ENCODE data around the gene SELENOS. TPM values are rescaled to one million over a fixed set of nuclear protein-coding genes. Genes with fewer than 3 reads are reported as not detected.

Gene SELENOS
- total and polyA plus RNA-seq, 2 donors from 2014 or later = 66.0 to 99.0 TPM

- H3K4me1 ChIP-seq (ENCODE audit: control insufficient read depth in 2 of 3, insufficient read depth in 2 of 3, low read depth in 1 of 3, low read length in 3 of 3) = no peaks in the 10 kb centered on the region
- H3K4me3 ChIP-seq (ENCODE audit: low read length in 3 of 3) = no peak overlapping the region
- no peak for TF ChIP-seq CTCF (IDR thresholded peaks at IDR 0.05; ENCODE audit: borderline replicate concordance, extremely low read depth, insufficient read depth)
- intact Hi-C loops (cut with DNase I) = loop anchor here (10.0 kb wide), 1 partner anchor 59 kb away; no protein-coding TSS in a partner anchor
- H3K27ac ChIP-seq (ENCODE audit: low read depth in 2 of 2, low read length in 2 of 2) = no peak overlapping the region
- H3K9ac ChIP-seq (ENCODE audit: low read length in 3 of 3) = no peak overlapping the region
- DNase-seq = peak in 1 of 5 donors; percentile 33
- no peaks in the 10 kb centered on the region for H3K9me3 ChIP-seq (ENCODE audit: control insufficient read depth in 2 of 3, insufficient read depth in 1 of 3, low read length in 3 of 3)
- no peaks in the 10 kb centered on the region for H3K36me3 ChIP-seq (ENCODE audit: control insufficient read depth in 2 of 3, insufficient read depth in 3 of 3, low read length in 3 of 3)
- no peak for FAIRE-seq
- no peaks in the 10 kb centered on the region for H3K27me3 ChIP-seq (ENCODE audit: control insufficient read depth, insufficient read depth, low read length)
Observed at GRCh38 chr15:101305820-101306255, 28.6 kb upstream of the SELENOS start.

- no peaks in the 10 kb centered on the region for H3K27me3 ChIP-seq (ENCODE audit: control insufficient read depth, insufficient read depth, low read length)
- DNase-seq (peak in 1 of 5 donors; percentile 23), FAIRE-seq (no peak)
- H3K36me3 ChIP-seq (ENCODE audit: control insufficient read depth in 2 of 3, insufficient read depth in 3 of 3, low read length in 3 of 3) = no peaks in the 10 kb centered on the region
- no peaks in the 10 kb centered on the region for H3K9me3 ChIP-seq (ENCODE audit: control insufficient read depth in 2 of 3, insufficient read depth in 1 of 3, low read length in 3 of 3)
- no peak overlapping the region for H3K9ac ChIP-seq (ENCODE audit: low read length in 3 of 3)
- H3K4me1 ChIP-seq (ENCODE audit: control insufficient read depth in 2 of 3, insufficient read depth in 2 of 3, low read depth in 1 of 3, low read length in 3 of 3) = no peaks in the 10 kb centered on the region
- H3K4me3 ChIP-seq (ENCODE audit: low read length in 3 of 3) = no peak overlapping the region
- no peak overlapping the region for H3K27ac ChIP-seq (ENCODE audit: low read depth in 2 of 2, low read length in 2 of 2)
- no peak for TF ChIP-seq CTCF (IDR thresholded peaks at IDR 0.05; ENCODE audit: borderline replicate concordance, extremely low read depth, insufficient read depth)
- intact Hi-C loops (cut with DNase I) = loop anchor here (10.0 kb wide), 1 partner anchor 61 kb away; no protein-coding TSS in a partner anchor
Observed at GRCh38 chr15:101303408-101303807, 26.1 kb upstream of the SELENOS start.

GRCh38 chr15:101296418-101297405 lies 19.4 kb upstream of the SELENOS start:
- Histone ChIP-seq H3K4me1 (ENCODE audit: control insufficient read depth in 2 of 3, insufficient read depth in 2 of 3, low read depth in 1 of 3, low read length in 3 of 3) (peaks cover 4 to 12% (median 8%) of the 10 kb centered on the region in 3 donors), H3K9me3 (ENCODE audit: control insufficient read depth in 2 of 3, insufficient read depth in 1 of 3, low read length in 3 of 3) (no peaks in the 10 kb centered on the region), H3K4me3 (ENCODE audit: low read length in 3 of 3) (peak overlapping the region in 2 of 3 donors; percentile 95 to 98), H3K9ac (ENCODE audit: low read length in 3 of 3) (no peak overlapping the region), H3K36me3 (ENCODE audit: control insufficient read depth in 2 of 3, insufficient read depth in 3 of 3, low read length in 3 of 3) (no peaks in the 10 kb centered on the region), H3K27me3 (ENCODE audit: control insufficient read depth, insufficient read depth, low read length) (no peaks in the 10 kb centered on the region), H3K27ac (ENCODE audit: low read depth in 2 of 2, low read length in 2 of 2) (no peak overlapping the region)
- intact Hi-C loops (cut with DNase I) = no loop called here
- DNase-seq (peak in 1 of 5 donors; percentile 30), FAIRE-seq (no peak)
- no peak for TF ChIP-seq CTCF (IDR thresholded peaks at IDR 0.05; ENCODE audit: borderline replicate concordance, extremely low read depth, insufficient read depth)

All from kidney (tissue), 14 donors.